Measurements from ENCODE around the gene CCT8. TPM values are rescaled to one million over a fixed set of nuclear protein-coding genes. Genes with fewer than 3 reads are reported as not detected.
A peak's percentile ranks its signal among the peaks of the same experiment; 100 is the strongest.

CCT8 gene
- total RNA-seq, 1 experiment from 2014 or later, result 259 TPM

DNA sequence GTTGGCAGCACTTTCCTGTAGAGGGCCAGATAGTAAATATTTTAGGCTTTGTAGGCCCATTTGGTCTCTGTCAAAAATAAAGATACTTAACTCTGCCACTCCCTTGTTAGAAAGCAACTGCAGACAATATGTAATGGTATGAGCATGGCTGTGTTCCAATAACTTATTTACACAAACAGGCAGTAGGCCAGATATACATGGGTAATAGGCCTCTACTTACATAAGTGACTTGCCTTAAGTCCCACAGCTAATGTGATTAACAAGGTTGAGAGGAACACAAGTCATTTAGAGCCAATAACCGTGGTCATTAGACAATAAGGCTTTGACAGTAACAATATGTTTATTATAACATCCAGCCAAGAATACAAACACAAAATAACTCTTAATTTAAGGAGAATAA lies 17.4 kb downstream of the CCT8 start:
- Histone ChIP-seq H3K4me3 (ENCODE audit: insufficient read depth, low read depth, low read length) (no peak overlapping the region), H3K36me3 (replicated peaks; ENCODE audit: control insufficient read depth, insufficient read depth, low read length) (peaks cover 31% of the 10 kb centered on the region), H3K27me3 (ENCODE audit: control insufficient read depth, insufficient read depth, low read length) (no peaks in the 10 kb centered on the region)
- DNase-seq, result no peak

DNA sequence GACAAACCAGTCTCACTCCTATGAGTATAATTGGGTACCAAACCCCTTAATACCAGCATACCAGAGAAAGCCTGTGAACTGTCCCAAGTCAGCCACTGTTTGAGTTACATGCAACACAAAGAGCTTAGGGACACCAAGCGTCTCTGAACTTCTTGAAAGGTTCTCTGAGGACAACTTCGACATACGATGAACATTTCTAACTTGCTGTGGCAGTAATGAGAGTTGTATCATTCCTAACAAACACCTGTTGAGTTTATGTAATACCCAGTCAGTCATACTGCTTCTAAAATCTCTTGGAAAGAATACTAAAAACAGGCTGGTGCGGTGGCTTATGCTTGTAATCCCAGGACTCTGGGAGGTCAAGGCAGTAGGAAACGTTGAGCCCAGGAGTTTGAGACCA lies 18.4 kb downstream of the CCT8 start:
- Histone ChIP-seq H3K4me3 (ENCODE audit: insufficient read depth, low read depth, low read length) (no peak overlapping the region), H3K36me3 (replicated peaks; ENCODE audit: control insufficient read depth, insufficient read depth, low read length) (peaks cover 22% of the 10 kb centered on the region), H3K27me3 (ENCODE audit: control insufficient read depth, insufficient read depth, low read length) (no peaks in the 10 kb centered on the region)
- no peak for DNase-seq

DNA sequence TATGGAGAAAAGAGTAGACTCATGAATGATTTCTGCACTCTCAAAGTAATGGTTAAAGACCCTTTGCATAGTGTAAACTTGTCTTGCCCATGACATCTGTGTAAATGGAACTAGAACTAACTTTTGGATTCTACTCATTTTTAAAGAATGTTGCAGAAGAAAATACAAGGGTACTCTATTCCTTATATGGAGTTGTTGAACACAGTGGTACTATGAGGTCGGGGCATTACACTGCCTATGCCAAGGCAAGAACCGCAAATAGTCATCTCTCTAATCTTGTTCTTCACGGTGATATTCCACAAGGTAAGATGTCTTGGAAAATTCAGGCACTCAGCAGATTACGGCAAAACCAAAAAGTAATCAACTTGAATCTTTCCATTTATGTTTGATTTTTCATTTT lies 19.8 kb downstream of the CCT8 start:
- H3K4me3 ChIP-seq (ENCODE audit: insufficient read depth, low read depth, low read length), result no peak overlapping the region
- H3K36me3 ChIP-seq (replicated peaks; ENCODE audit: control insufficient read depth, insufficient read depth, low read length), result peaks cover 12% of the 10 kb centered on the region
- no peak for DNase-seq
- H3K27me3 ChIP-seq (ENCODE audit: control insufficient read depth, insufficient read depth, low read length), result no peaks in the 10 kb centered on the region

DNA sequence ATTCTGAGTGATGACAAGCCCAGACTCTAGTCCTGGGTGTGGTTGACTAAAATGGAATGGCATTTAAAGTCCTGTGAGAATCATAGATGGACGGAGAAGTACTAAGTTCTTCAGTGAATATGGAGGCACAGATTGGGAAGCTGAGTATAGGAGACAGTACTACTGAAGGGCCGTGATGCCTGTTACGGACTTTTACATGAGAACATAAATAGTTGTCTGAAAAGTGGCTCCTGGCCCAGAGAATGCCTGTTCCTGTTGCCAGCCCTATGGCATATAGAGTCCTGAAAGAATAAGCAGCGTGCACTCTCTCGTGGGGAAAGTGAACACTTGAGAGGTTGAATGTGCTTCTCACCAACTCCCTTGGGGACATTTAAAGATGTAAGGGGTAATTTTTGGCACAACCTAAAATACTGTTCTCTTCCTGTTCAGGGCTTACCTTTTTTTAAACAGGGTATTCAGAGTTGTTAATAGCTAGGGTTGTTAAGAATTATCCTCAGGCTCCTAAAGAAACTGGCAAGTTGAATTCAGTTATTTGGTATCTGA lies 20.4 kb downstream of the CCT8 start:
- H3K27me3 ChIP-seq (ENCODE audit: control insufficient read depth, insufficient read depth, low read length), result no peaks in the 10 kb centered on the region
- H3K4me3 ChIP-seq (ENCODE audit: insufficient read depth, low read depth, low read length), result no peak overlapping the region
- peaks cover 12% of the 10 kb centered on the region for H3K36me3 ChIP-seq (replicated peaks; ENCODE audit: control insufficient read depth, insufficient read depth, low read length)
- no peak for DNase-seq

DNA sequence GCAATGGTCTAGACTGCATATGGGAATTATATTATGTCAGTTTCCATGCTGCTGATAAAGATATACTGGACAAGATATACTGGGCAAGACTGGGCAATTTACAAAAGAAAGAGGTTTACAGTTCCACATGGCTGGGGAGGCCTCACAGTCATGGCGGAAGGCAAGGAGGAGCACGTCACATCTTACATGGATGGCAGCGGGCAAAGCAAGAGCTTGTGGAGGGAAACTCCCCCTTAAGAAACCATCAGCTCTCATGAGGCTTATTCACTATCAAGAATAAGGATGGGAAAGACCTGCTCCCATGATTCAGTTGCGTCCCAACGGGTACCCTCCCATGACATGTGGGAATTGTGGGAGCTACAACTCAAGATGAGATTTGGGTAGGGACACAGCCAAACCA lies 21.2 kb downstream of the CCT8 start:
- H3K36me3 ChIP-seq (replicated peaks; ENCODE audit: control insufficient read depth, insufficient read depth, low read length), result peaks cover 14% of the 10 kb centered on the region
- no peaks in the 10 kb centered on the region for H3K27me3 ChIP-seq (ENCODE audit: control insufficient read depth, insufficient read depth, low read length)
- DNase-seq, result no peak
- no peak overlapping the region for H3K4me3 ChIP-seq (ENCODE audit: insufficient read depth, low read depth, low read length)

DNA sequence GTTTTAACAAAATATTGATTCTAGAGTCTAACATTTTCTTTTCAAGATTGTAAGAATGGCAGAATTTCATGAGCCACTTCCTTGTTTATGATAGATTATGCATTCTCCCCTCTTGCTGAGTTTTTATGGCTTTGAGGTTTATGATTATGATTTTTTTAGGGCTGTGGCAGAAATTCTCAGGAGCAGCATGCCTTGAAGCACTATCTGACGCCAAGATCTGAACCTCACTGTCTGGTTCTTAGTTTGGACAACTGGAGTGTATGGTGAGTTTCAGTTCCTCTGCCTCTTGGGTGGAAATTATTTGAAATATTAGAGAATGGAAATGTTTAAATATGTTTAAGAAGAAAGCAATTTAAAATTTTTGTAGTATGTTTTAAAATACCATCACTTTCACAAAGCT lies 38.8 kb downstream of the CCT8 start:
- Histone ChIP-seq H3K36me3 (replicated peaks; ENCODE audit: control insufficient read depth, insufficient read depth, low read length) (peaks cover 7% of the 10 kb centered on the region), H3K27me3 (ENCODE audit: control insufficient read depth, insufficient read depth, low read length) (no peaks in the 10 kb centered on the region), H3K4me3 (ENCODE audit: insufficient read depth, low read depth, low read length) (no peak overlapping the region)
- no peak for DNase-seq

DNA sequence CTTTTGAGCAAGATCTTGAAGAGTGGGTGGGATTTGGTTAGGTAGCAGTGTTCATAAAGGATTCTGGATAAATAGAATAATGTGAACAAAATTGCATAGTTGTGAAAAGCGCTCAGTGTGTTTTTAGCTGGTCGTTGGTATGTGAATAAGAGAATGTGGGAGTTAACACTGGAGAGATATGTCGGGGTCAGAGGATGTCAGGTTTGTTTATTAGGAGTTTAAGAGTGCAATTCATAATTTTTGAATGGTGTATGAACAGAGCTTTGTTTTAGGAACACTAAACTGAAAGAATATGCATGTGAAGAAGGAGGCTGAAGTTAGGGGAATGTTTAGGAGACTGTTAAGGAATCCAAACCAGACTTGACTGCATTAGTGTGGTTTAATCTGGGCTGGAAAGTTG lies 39.6 kb downstream of the CCT8 start:
- no peak for DNase-seq
- no peaks in the 10 kb centered on the region for H3K27me3 ChIP-seq (ENCODE audit: control insufficient read depth, insufficient read depth, low read length)
- peaks cover 5% of the 10 kb centered on the region for H3K36me3 ChIP-seq (replicated peaks; ENCODE audit: control insufficient read depth, insufficient read depth, low read length)
- no peak overlapping the region for H3K4me3 ChIP-seq (ENCODE audit: insufficient read depth, low read depth, low read length)

DNA sequence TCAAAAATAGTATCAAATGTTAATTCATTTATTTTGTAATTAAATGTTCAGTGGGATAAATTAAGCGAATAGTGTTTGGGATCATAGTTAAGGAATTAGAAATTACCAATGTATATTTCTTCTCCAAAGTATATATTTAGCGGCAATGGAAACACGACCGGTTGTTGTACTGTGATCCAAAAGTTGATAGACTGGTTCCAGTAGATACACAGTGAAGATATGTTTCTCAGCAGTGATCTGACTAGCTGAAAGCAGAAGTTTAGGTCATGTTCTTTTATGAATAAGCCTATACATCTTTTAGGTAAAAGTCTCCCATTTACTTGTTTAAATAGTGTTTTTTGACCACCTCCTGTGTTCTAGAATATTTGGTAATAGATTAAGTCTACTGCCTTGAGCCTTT lies 40.1 kb downstream of the CCT8 start:
- no peak for DNase-seq
- H3K4me3 ChIP-seq (ENCODE audit: insufficient read depth, low read depth, low read length), result no peak overlapping the region
- no peaks in the 10 kb centered on the region for H3K27me3 ChIP-seq (ENCODE audit: control insufficient read depth, insufficient read depth, low read length)
- H3K36me3 ChIP-seq (replicated peaks; ENCODE audit: control insufficient read depth, insufficient read depth, low read length), result peaks cover 5% of the 10 kb centered on the region

DNA sequence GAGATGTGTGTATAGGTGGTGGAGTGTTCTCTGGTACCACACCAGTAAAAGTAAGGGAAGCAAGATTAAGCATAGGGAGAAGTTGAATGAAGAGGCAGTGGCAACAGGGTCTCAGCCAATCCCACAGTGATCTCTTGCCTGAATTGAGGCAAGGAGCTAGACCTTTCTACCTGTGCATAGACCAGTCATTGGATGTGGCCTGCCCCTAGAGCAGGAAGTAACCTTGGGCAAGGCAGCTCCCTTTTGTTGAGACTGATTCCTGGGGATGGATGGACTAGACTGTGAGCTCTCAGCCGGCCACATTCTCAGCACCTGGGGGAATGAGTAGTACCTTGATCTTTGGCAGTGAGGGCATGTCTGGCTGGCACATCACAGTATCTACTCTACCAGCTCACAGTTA lies 42.5 kb downstream of the CCT8 start:
- DNase-seq, result no peak
- H3K4me3 ChIP-seq (ENCODE audit: insufficient read depth, low read depth, low read length), result no peak overlapping the region
- H3K36me3 ChIP-seq (replicated peaks; ENCODE audit: control insufficient read depth, insufficient read depth, low read length), result peaks cover 3% of the 10 kb centered on the region
- H3K27me3 ChIP-seq (ENCODE audit: control insufficient read depth, insufficient read depth, low read length), result no peaks in the 10 kb centered on the region

DNA sequence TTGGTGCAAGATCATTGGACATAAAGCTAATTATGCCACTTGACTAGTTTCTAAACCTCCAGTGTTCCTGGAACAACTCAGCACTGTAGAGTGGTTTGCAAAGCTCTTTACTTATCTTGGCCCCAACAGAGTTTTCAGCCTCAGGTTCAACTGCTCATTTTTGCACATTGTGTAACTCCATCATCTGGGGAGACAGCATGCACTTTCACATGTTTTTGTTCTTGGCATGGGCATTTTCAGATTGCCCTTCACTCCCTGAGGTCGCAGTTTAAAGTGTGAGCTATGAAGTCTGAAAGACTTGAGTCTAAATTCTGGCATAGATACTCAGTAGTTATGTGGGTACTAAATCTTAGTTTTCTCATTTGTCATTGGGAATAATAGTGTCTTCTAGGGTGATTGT lies 43.9 kb downstream of the CCT8 start:
- H3K36me3 ChIP-seq (replicated peaks; ENCODE audit: control insufficient read depth, insufficient read depth, low read length), result peaks cover 3% of the 10 kb centered on the region
- DNase-seq, result no peak
- no peak overlapping the region for H3K4me3 ChIP-seq (ENCODE audit: insufficient read depth, low read depth, low read length)
- no peaks in the 10 kb centered on the region for H3K27me3 ChIP-seq (ENCODE audit: control insufficient read depth, insufficient read depth, low read length)

DNA sequence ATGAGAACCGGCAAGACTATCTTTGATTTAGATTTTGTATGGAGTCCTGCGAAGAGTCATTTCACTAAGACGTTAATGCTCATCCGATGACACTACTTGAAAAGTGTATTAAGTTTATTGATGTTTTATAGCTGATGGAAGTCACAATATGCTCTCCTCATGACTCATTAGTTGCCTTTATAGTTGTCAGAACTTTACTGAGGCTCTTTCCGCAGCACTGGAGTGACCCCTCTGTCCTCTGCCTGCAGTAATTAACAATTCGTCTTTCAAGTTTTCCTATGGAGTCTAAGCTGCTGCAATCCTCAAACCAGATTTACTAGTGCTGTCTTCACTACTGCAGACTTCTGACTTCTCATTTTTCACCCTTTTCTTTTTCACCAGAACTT lies 48.1 kb downstream of the CCT8 start:
- H3K27me3 ChIP-seq (ENCODE audit: control insufficient read depth, insufficient read depth, low read length), result no peaks in the 10 kb centered on the region
- peak; percentile 19 for DNase-seq
- H3K4me3 ChIP-seq (ENCODE audit: insufficient read depth, low read depth, low read length), result peak overlapping the region; percentile 96
- no peaks in the 10 kb centered on the region; the same call in none of the 2 replicates for H3K36me3 ChIP-seq (replicated peaks; ENCODE audit: control insufficient read depth, insufficient read depth, low read length)

DNA sequence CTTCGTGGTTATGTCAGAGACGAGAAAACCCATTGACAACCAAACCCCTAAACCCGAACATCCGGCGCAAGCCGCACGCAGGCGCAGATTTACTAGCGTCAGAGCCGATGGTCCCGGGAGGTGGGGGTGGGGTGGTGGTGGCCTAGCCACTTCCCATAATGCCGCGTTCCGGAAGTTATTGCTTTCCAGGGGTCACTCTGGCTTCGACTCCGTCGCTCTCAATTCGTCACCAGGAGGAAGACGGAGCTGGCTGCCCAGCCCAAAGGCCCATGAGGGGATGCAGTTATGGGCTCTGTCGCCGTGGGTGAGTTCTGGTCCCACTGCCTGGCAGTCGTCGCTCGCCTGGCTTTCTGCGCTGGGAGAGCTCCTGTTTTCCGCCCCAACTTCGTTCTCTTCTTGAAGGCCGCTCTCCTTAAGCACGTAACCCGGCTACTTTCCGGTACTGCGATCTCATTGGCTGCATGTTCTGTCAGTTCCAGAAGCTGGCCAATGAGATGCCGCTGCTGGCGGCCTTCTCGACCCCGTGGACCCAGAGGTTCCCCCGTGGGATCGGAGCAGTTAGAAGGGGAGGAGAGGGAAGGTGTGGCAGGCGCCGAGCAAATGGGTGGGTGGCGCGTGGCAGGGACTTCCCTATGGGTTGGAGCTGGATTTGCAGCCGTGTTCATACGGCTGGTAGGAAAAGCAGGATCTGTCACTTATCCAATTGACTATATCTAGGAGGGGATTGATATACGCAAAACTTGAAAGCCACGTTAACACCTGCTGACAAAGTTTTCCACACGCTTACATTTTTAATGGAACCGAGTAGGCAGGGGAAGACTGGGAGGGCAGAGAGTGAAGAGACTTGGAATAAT lies 48.7 kb downstream of the CCT8 start, which contains the start of gene USP16:
Gene USP16, plus strand, starts transcription at position 195 of the 854 bp plus-strand sequence. CDS start 3,246 bp downstream, outside the sequence.
- peak within 1 kb of the TSS; percentile 96 for H3K4me3 ChIP-seq (ENCODE audit: insufficient read depth, low read depth, low read length)
- H3K27me3 ChIP-seq (ENCODE audit: control insufficient read depth, insufficient read depth, low read length), result no peaks in the 10 kb centered on the region
- DNase-seq, result peak; percentile 98
- H3K36me3 ChIP-seq (replicated peaks; ENCODE audit: control insufficient read depth, insufficient read depth, low read length), result no peaks in the 10 kb centered on the region; the same call in none of the 2 replicates

DNA sequence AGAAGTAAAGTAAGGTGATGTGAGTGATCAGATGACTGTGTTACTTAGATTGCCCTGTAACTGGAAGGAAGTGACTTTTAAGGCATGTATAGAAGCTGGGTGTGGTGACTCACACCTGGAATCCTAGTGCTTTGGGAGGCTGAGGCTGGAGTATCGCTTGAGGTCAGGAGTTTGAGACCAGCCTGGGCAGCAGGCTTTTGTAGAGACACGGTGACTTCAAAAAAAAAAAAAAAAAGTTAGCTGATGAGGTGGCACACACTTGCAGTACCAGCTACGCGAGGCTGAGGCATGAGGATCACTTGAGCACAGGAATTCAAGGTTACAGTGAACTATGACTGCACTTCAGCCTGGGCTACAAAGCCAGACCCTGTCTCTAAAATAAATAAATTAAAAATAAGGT lies 51.3 kb downstream of the CCT8 start:
- H3K4me3 ChIP-seq (ENCODE audit: insufficient read depth, low read depth, low read length), result no peak overlapping the region
- no peak for DNase-seq
- H3K27me3 ChIP-seq (ENCODE audit: control insufficient read depth, insufficient read depth, low read length), result no peaks in the 10 kb centered on the region
- no peaks in the 10 kb centered on the region for H3K36me3 ChIP-seq (replicated peaks; ENCODE audit: control insufficient read depth, insufficient read depth, low read length)

DNA sequence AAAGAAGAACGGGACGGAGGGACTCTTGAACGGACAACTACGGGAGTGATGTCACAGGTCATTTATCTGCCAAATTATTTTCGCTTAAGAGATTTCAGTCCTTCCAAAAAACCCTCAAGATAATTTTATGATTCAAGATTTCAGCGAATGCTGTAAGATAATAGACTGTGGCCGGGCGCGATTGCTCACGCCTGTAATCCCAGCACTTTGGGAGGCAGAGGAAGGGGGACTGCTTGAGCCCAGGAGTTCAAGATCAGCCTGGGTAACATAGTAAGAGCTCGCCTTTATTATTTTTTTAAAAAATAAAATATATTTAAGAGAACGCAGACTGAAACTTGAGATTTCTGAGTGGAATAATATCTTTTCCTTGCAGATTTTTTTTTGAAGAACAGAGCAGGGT lies 54.9 kb downstream of the CCT8 start:
- no peaks in the 10 kb centered on the region for H3K36me3 ChIP-seq (replicated peaks; ENCODE audit: control insufficient read depth, insufficient read depth, low read length)
- no peak for DNase-seq

DNA sequence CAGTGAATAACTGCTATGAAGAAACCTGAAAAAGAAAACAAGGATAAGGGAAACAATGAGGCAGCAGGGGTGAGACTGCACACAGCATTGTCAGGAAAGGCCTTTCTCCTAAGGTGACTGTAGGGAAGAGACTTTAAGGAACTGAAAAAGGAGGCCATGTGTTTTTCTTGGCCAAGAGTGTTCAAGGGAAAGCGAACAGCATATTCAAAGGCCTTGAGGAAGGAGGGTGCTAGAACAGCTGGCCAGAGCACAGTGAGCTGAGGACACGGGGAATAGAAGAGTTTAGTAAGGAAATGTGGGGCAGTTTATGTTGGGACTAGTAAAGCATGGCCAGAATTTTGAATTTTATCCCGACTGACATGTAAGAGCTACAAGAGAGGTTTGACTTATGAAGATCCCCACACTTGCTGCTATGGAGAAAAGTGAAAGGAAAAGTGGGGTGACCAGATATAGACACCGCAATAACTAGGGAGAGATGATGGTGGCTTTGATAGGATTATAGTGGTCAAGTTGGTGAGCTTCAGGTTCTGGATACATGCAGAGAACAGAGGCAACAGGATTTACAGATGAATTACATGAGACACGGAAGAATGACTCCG lies 55.7 kb downstream of the CCT8 start:
- Histone ChIP-seq H3K36me3 (replicated peaks; ENCODE audit: control insufficient read depth, insufficient read depth, low read length) (no peaks in the 10 kb centered on the region), H3K27me3 (ENCODE audit: control insufficient read depth, insufficient read depth, low read length) (no peaks in the 10 kb centered on the region), H3K4me3 (ENCODE audit: insufficient read depth, low read depth, low read length) (no peak overlapping the region)
- no peak for DNase-seq

More for the DNA sequence above, 54.9 kb downstream of the CCT8 start:
- Histone ChIP-seq H3K27me3 (ENCODE audit: control insufficient read depth, insufficient read depth, low read length) (no peaks in the 10 kb centered on the region), H3K4me3 (ENCODE audit: insufficient read depth, low read depth, low read length) (peak overlapping the region; percentile 86)
